ENCODE results near the gene CCDC24. TPM values are rescaled to one million over a fixed set of nuclear protein-coding genes. Genes with fewer than 3 reads are reported as not detected.
A peak's percentile ranks its signal among the peaks of the same experiment; 100 is the strongest.

The CCDC24 gene
- polyA plus RNA-seq, 2 of the 4 experiments (the other 2 are of a cell fraction) = 2.0 to 10.2 TPM

- Histone ChIP-seq H3K4me3 (no peak overlapping the region), H3K27ac (no peak overlapping the region), H3K4me1 (peaks cover 7% of the 10 kb centered on the region; the same call in 1 of the 3 replicates), H3K4me2 (no peak overlapping the region), H3K9me3 (no peaks in the 10 kb centered on the region)
- DNase-seq (ENCODE audit: low read depth in 1 of 2, low spot score in 1 of 2) (no peak), ATAC-seq (no peak), FAIRE-seq (no peak)
- ChIA-PET POLR2A (no interaction called here), CTCF (interaction anchor here (1.5 to 4.2 kb wide), 2 partner anchors 10 to 37 kb away, joined by 5 to 148 read pairs; no protein-coding TSS in a partner anchor)
- TF ChIP-seq USF2 (IDR thresholded peaks at IDR 0.05) = no peak
- no peak for TF ChIP-seq SMC3 (IDR thresholded peaks at IDR 0.05)
- no peak for TF ChIP-seq TFCP2L1 (CRISPR knock-in tag; IDR thresholded peaks at IDR 0.05)
- TF ChIP-seq NPAS2 (CRISPR knock-in tag; IDR thresholded peaks at IDR 0.05; ENCODE audit: borderline replicate concordance) = no peak
- TF ChIP-seq KDM5A (IDR thresholded peaks at IDR 0.05) = no peak
- TF ChIP-seq ATOH8 (CRISPR knock-in tag; IDR thresholded peaks at IDR 0.05; ENCODE audit: low read depth) = no peak
- no peak for TF ChIP-seq HMGXB4 (CRISPR knock-in tag; IDR thresholded peaks at IDR 0.05; ENCODE audit: borderline replicate concordance)
- TF ChIP-seq CTCF (IDR thresholded peaks at IDR 0.05) = no peak
- no peak for TF ChIP-seq POLR2A (IDR thresholded peaks at IDR 0.05; ENCODE audit: low read length)
- no peak for TF ChIP-seq FOSB (CRISPR knock-in tag; IDR thresholded peaks at IDR 0.05)
- no peak for TF ChIP-seq CBX8 (IDR thresholded peaks at IDR 0.05)
- no peak for TF ChIP-seq HEYL (CRISPR knock-in tag; IDR thresholded peaks at IDR 0.05)
- no peak for TF ChIP-seq CHD2 (IDR thresholded peaks at IDR 0.05; ENCODE audit: low read length, partially characterized antibody)
- TF ChIP-seq GATA3 (IDR thresholded peaks at IDR 0.05; ENCODE audit: borderline replicate concordance) = no peak
- no peak for TF ChIP-seq RARB (CRISPR knock-in tag; IDR thresholded peaks at IDR 0.05)
- no peak for TF ChIP-seq CEBPB (IDR thresholded peaks at IDR 0.05)
- TF ChIP-seq CBX2 (IDR thresholded peaks at IDR 0.05; ENCODE audit: borderline replicate concordance, low read depth) = no peak
- TF ChIP-seq FOXS1 (CRISPR knock-in tag; IDR thresholded peaks at IDR 0.05) = no peak
- TF ChIP-seq EHF (CRISPR knock-in tag; IDR thresholded peaks at IDR 0.05) = no peak
- WGBS (ENCODE audit: missing lambda C conversion rate) = 93% methylated on average over 11 of the region's 12 CpGs
Measured at GRCh38 chr1:44008259-44008658, 16.9 kb downstream of the CCDC24 start.

GRCh38 chr1:44010935-44011471 is 19.6 kb downstream of the CCDC24 start:
- ATAC-seq (peak in 1 of 2 experiments; percentile 40; a peak in 1 of 6 replicates), DNase-seq (ENCODE audit: low read depth in 1 of 2, low spot score in 1 of 2) (no peak), FAIRE-seq (no peak)
- no peak overlapping the region for H3K4me2 ChIP-seq
- WGBS (ENCODE audit: missing lambda C conversion rate) = 100% methylated on average over 1 of the region's 11 CpGs
- ChIA-PET CTCF (interaction anchor here (1.1 to 2.3 kb wide), 5 partner anchors 13 to 37 kb away, joined by 4 to 14 read pairs (median 7); no protein-coding TSS in a partner anchor), POLR2A (no interaction called here)
- H3K4me1 ChIP-seq = peaks cover 4% of the 10 kb centered on the region; the same call in 1 of the 3 replicates
- no peak overlapping the region for H3K27ac ChIP-seq
- no peaks in the 10 kb centered on the region for H3K9me3 ChIP-seq
- no peak overlapping the region for H3K4me3 ChIP-seq
- TF ChIP-seq USF2 (IDR thresholded peaks at IDR 0.05) (no peak), KDM5A (IDR thresholded peaks at IDR 0.05) (no peak), ATOH8 (CRISPR knock-in tag; IDR thresholded peaks at IDR 0.05; ENCODE audit: low read depth) (no peak), RNF2 (IDR thresholded peaks at IDR 0.05; ENCODE audit: borderline replicate concordance, low read depth) (no peak), MAFK (IDR thresholded peaks at IDR 0.05; ENCODE audit: partially characterized antibody) (no peak), CEBPB (IDR thresholded peaks at IDR 0.05) (no peak), POLR2A (IDR thresholded peaks at IDR 0.05; ENCODE audit: low read length) (no peak), HOXB13 (CRISPR knock-in tag; IDR thresholded peaks at IDR 0.05; ENCODE audit: low read depth) (no peak), CTCF (IDR thresholded peaks at IDR 0.05) (no peak), BCL3 (IDR thresholded peaks at IDR 0.05) (no peak), NPAS2 (CRISPR knock-in tag; IDR thresholded peaks at IDR 0.05; ENCODE audit: borderline replicate concordance) (no peak), ZFP36 (IDR thresholded peaks at IDR 0.05; ENCODE audit: borderline replicate concordance, partially characterized antibody) (no peak)
